Endothelial cell of umbilical vein (primary cell): ENCODE data around the gene EDEM2. TPM values are rescaled to one million over a fixed set of nuclear protein-coding genes. Genes with fewer than 3 reads are reported as not detected.

ENCODE experiments used
- BruUV-seq: library from RNA; stranded (reverse); fragments of 400-500 nt; replicated peaks from 2 replicates; lab custom pipeline; 2021; lab: Mats Ljungman, UMichigan
- CTCF ChIA-PET: fragments of 300-600, 350-600 bp; sonication (Branson Sonifier 250); formaldehyde crosslinking; loops from one replicate; lab custom pipeline; 2021; ENCODE audit warnings: antibody characterized with exemption, inconsistent platforms; lab: Charles Lee
- POLR2A ChIA-PET: fragments of 300-600, 350-600 bp; sonication (Branson Sonifier 250); formaldehyde crosslinking; loops from one replicate; lab custom pipeline; 2021; ENCODE audit warnings: antibody characterized with exemption, inconsistent platforms; lab: Charles Lee
- DNase-seq: peaks from one replicate; pipeline ENCODE4 v3.0.0-alpha.2; 2011; ENCODE audit warnings: low read depth, low spot score
- FAIRE-seq: peaks from 2 replicates; lab custom pipeline; 2011; peaks lifted over from hg19 to GRCh38; lab: Jason Lieb, UNC
- H2AFZ ChIP-seq: 2 replicates; pipeline ENCODE4 v1.6.0; 2012; ENCODE audit warnings: low read depth, low read length, control low read depth, inconsistent platforms
- H3K27ac ChIP-seq: 2 replicates; pipeline ENCODE4 v1.5.1; 2011; ENCODE audit warnings: low read depth, mild to moderate bottlenecking, control low read depth, low read length, moderate library complexity; ENCODE audit not compliant: insufficient read depth
- H3K27me3 ChIP-seq, 2 experiments: 2 replicates each; pipeline versions ENCODE4 v1.6.0 to v1.6.1; 2011; ENCODE audit warnings: low read length in 2 of 2, mixed read lengths in 1 of 2; ENCODE audit not compliant: control insufficient read depth in 2 of 2, insufficient read depth in 2 of 2
- H3K36me3 ChIP-seq, 2 experiments: 2 replicates in 1 of 2; 3 replicates in 1 of 2; pipeline ENCODE4 v1.5.1; 2011; ENCODE audit warnings: low read length in 2 of 2, mild to moderate bottlenecking in 1 of 2, moderate library complexity in 1 of 2; ENCODE audit not compliant: control insufficient read depth in 2 of 2, insufficient read depth in 2 of 2; ENCODE audit errors: extremely low read depth in 1 of 2
- H3K4me1 ChIP-seq: 3 replicates; pipeline ENCODE4 v1.5.1; 2011; ENCODE audit warnings: mild to moderate bottlenecking, low read length; ENCODE audit not compliant: control insufficient read depth, insufficient read depth; ENCODE audit errors: extremely low read depth
- H3K4me2 ChIP-seq: 2 replicates; pipeline ENCODE4 v1.6.1; 2011; ENCODE audit warnings: low read length, control low read depth, mixed read lengths; ENCODE audit not compliant: insufficient read depth
- H3K4me3 ChIP-seq, 3 experiments: fragments of 200-600 bp in 1 of 3; sonication (generic), shearing (Covaris generic) in 1 of 3; replicated peaks in 1 of 3; 2 replicates each; pipeline ENCODE4 v1.5.1; 2011 to 2016; ENCODE audit warnings: control low read depth in 3 of 3, low read length in 3 of 3, mild to moderate bottlenecking in 2 of 3, inconsistent platforms in 1 of 3, low read depth in 1 of 3, moderate library complexity in 1 of 3; ENCODE audit not compliant: insufficient read depth in 1 of 3
- H3K79me2 ChIP-seq: 2 replicates; pipeline ENCODE4 v1.6.0; 2012; ENCODE audit warnings: low read length, inconsistent platforms; ENCODE audit not compliant: control insufficient read depth, insufficient read depth
- H3K9ac ChIP-seq: replicated peaks from 2 replicates; pipeline ENCODE3; 2011; ENCODE audit warnings: low read length, control low read depth; ENCODE audit not compliant: insufficient read depth; ENCODE audit errors: extremely low read depth
- H3K9me1 ChIP-seq: replicated peaks from 3 replicates; pipeline ENCODE4 v1.6.0; 2011; ENCODE audit warnings: mild to moderate bottlenecking, low read length; ENCODE audit not compliant: control insufficient read depth, insufficient read depth; ENCODE audit errors: extremely low read depth
- H3K9me3 ChIP-seq: replicated peaks from 2 replicates; pipeline ENCODE4 v1.5.1; 2012; ENCODE audit warnings: low read length, inconsistent platforms; ENCODE audit not compliant: control insufficient read depth, insufficient read depth
- H4K20me1 ChIP-seq: replicated peaks from 2 replicates; pipeline ENCODE3; 2011; ENCODE audit warnings: mild to moderate bottlenecking, low read length; ENCODE audit not compliant: control insufficient read depth, insufficient read depth; ENCODE audit errors: extremely low read depth
- CTCF ChIP-seq, 2 donors: IDR thresholded peaks; 1 replicate in 1 of 2; 2 replicates in 1 of 2; pipeline ENCODE4 v1.5.1; 2011; ENCODE audit warnings: low read length in 2 of 2, mild to moderate bottlenecking in 2 of 2, moderate library complexity in 2 of 2, control low read depth in 1 of 2, inconsistent platforms in 1 of 2, low read depth in 1 of 2; ENCODE audit not compliant: insufficient read depth in 1 of 2; ENCODE audit errors: extremely low read depth in 1 of 2
- EZH2 ChIP-seq: IDR thresholded peaks from 2 replicates; pipeline ENCODE4 v1.6.1; 2012; ENCODE audit warnings: borderline replicate concordance, low read depth, mild to moderate bottlenecking, moderate library complexity, low read length, inconsistent platforms; ENCODE audit not compliant: severe bottlenecking
- FOS ChIP-seq: IDR thresholded peaks from 2 replicates; pipeline ENCODE4 v1.6.1; 2011; ENCODE audit warnings: mild to moderate bottlenecking, low read length, moderate library complexity, borderline replicate concordance; ENCODE audit not compliant: insufficient read depth
- GATA2 ChIP-seq: IDR thresholded peaks from 2 replicates; pipeline ENCODE4 v1.7.0; 2011; ENCODE audit warnings: low read depth, mild to moderate bottlenecking, moderate library complexity, mixed read lengths, low read length; ENCODE audit not compliant: insufficient read length, insufficient read depth
- JUN ChIP-seq: IDR thresholded peaks from 2 replicates; pipeline ENCODE4 v1.6.1; 2011; ENCODE audit warnings: borderline replicate concordance, low read depth; ENCODE audit not compliant: insufficient read length, insufficient read depth
- MAX ChIP-seq: IDR thresholded peaks from 2 replicates; pipeline ENCODE4 v1.6.1; 2011; ENCODE audit not compliant: insufficient read depth, insufficient read length
- MYC ChIP-seq: IDR thresholded peaks from one replicate; pipeline ENCODE4 v1.6.1; 2011; ENCODE audit warnings: mild to moderate bottlenecking, low read depth, low read length
- POLR2A ChIP-seq: IDR thresholded peaks from 2 replicates; pipeline ENCODE4 v1.6.1; 2012; ENCODE audit warnings: low read depth, mild to moderate bottlenecking, control low read depth, low read length
- POLR2AphosphoS5 ChIP-seq: IDR thresholded peaks from 2 replicates; pipeline ENCODE4 v1.6.1; 2012; ENCODE audit warnings: low read depth, mild to moderate bottlenecking, control low read depth, low read length, moderate library complexity; ENCODE audit not compliant: insufficient read depth
- dilution Hi-C: fragments of 300-500 bp; cut with MboI; formaldehyde crosslinking; loops from one replicate; pipeline ENCODE4 v1.15.0; 2019; ENCODE audit warnings: low sequenced_read_pairs; ENCODE audit not compliant: extremely low pct_ligation_motif_present
- intact Hi-C: fragments of 100-400 bp; cut with micrococcal nuclease; formaldehyde crosslinking; loops from one replicate; pipeline ENCODE4 v1.10.0; 2022
- polyA plus RNA-seq, 4 experiments: library from polyadenylated mRNA; depleted of rRNA in 3 of 4; stranded (reverse) in 3 of 4; unstranded in 1 of 4; fragments of >200 nt; gene quantifications; 2 replicates each; pipeline versions ENCODE4 v1.2.1 to v1.2.3, GENCODE V29; 2011 to 2012; ENCODE audit warnings: missing spikeins in 1 of 4
- total RNA-seq: library from RNA; stranded (reverse); gene quantifications from 2 replicates; pipeline ENCODE4 v1.2.3, GENCODE V29; 2021

The EDEM2 gene
- total and polyA plus RNA-seq, 2 donors (not counting 3 experiments of a cell fraction or from before 2014, with no cell fraction given), result 29.1 to 39.5 TPM

- Histone ChIP-seq H3K9ac (no peak overlapping the region), H3K9me3 (no peaks in the 10 kb centered on the region), H3K36me3 (peaks cover 5 to 15% of the 10 kb centered on the region in 2 experiments), H3K4me2 (no peak overlapping the region), H3K9me1 (no peaks in the 10 kb centered on the region), H3K79me2 (no peaks in the 10 kb centered on the region), H4K20me1 (no peaks in the 10 kb centered on the region), H3K4me3 (no peak overlapping the region), H3K27me3 (no peaks in the 10 kb centered on the region), H2AFZ (no peak overlapping the region), H3K4me1 (peaks cover 48% of the 10 kb centered on the region), H3K27ac (no peak overlapping the region)
- dilution Hi-C loops (no loop called here), intact Hi-C loops (no loop called here)
- TF ChIP-seq MAX, result no peak
- TF ChIP-seq POLR2A, result no peak
- TF ChIP-seq GATA2, result no peak
- TF ChIP-seq FOS, result no peak
- no peak for TF ChIP-seq CTCF (IDR thresholded peaks at IDR 0.05; ENCODE audit: extremely low read depth in 1 of 2, insufficient read depth in 1 of 2, low read depth in 1 of 2, low read length in 2 of 2)
- no peak for TF ChIP-seq EZH2
- TF ChIP-seq MYC, result no peak
- no peak for TF ChIP-seq JUN
- TF ChIP-seq POLR2AphosphoS5, result no peak
- BruUV-seq, result no TSS peak
- FAIRE-seq, result no peak
- CTCF ChIA-PET, result interaction anchor here (0.8 to 3.0 kb wide), 3 partner anchors 22 to 25 kb away, joined by 4 to 64 read pairs (median 17); no protein-coding TSS in a partner anchor
- no peak for DNase-seq
- POLR2A ChIA-PET, result no interaction called here
These were observed 25.9 kb downstream of the EDEM2 start for GRCh38 chr20:35121186-35121585.
